Rectal smooth muscle tissue (tissue), 1 donor: Measurements from ENCODE around the gene RBM45.

Experiments used
- H3K27ac ChIP-seq: one replicate; pipeline ENCODE4 v1.7.0; 2013; ENCODE audit warnings: low read depth, low read length, inconsistent platforms
- H3K27me3 ChIP-seq: one replicate; pipeline ENCODE4 v1.7.0; 2013; ENCODE audit warnings: low read length; ENCODE audit not compliant: control insufficient read depth, insufficient read depth
- H3K36me3 ChIP-seq: one replicate; pipeline ENCODE4 v1.7.0; 2013; ENCODE audit warnings: low read length; ENCODE audit not compliant: control insufficient read depth, insufficient read depth
- H3K4me1 ChIP-seq: one replicate; pipeline ENCODE4 v1.7.0; 2013; ENCODE audit warnings: low read length; ENCODE audit not compliant: control insufficient read depth, insufficient read depth
- H3K4me3 ChIP-seq: one replicate; pipeline ENCODE4 v1.7.0; 2013; ENCODE audit warnings: low read length
- H3K9ac ChIP-seq: one replicate; pipeline ENCODE4 v1.7.0; 2013; ENCODE audit warnings: low read length

The RBM45 gene

GRCh38 chr2:178112202-178113152, at the start of gene RBM45:
TSS of gene RBM45 (plus strand) at chr2:178112437. CDS start at chr2:178112547, 110 bp downstream.
- Histone ChIP-seq H3K36me3 (no peaks in the 10 kb centered on the region), H3K4me1 (peaks cover 4% of the 10 kb centered on the region), H3K4me3 (peak within 1 kb of the TSS; percentile 92), H3K27me3 (no peaks in the 10 kb centered on the region), H3K9ac (peak within 1 kb of the TSS; percentile 82), H3K27ac (peak within 1 kb of the TSS; percentile 31)

GRCh38 chr2:178066324-178066723, 45.9 kb upstream of the RBM45 start:
- Histone ChIP-seq H3K36me3 (no peaks in the 10 kb centered on the region), H3K4me1 (no peaks in the 10 kb centered on the region), H3K27ac (no peak overlapping the region), H3K27me3 (no peaks in the 10 kb centered on the region), H3K4me3 (no peak overlapping the region), H3K9ac (no peak overlapping the region)

- Histone ChIP-seq H3K4me1 (no peaks in the 10 kb centered on the region), H3K27me3 (no peaks in the 10 kb centered on the region), H3K4me3 (no peak overlapping the region), H3K36me3 (no peaks in the 10 kb centered on the region), H3K9ac (no peak overlapping the region), H3K27ac (no peak overlapping the region)
Observed at GRCh38 chr2:178066890-178067669, 45.2 kb upstream of the RBM45 start.

- Histone ChIP-seq H3K36me3 (no peaks in the 10 kb centered on the region), H3K9ac (no peak overlapping the region), H3K27me3 (no peaks in the 10 kb centered on the region), H3K4me3 (no peak overlapping the region), H3K4me1 (no peaks in the 10 kb centered on the region), H3K27ac (no peak overlapping the region)
Observed at GRCh38 chr2:178068823-178069454, 43.3 kb upstream of the RBM45 start.

GRCh38 chr2:178069551-178069950, 42.7 kb upstream of the RBM45 start:
- no peaks in the 10 kb centered on the region for H3K36me3 ChIP-seq
- no peaks in the 10 kb centered on the region for H3K27me3 ChIP-seq
- H3K27ac ChIP-seq = no peak overlapping the region
- no peaks in the 10 kb centered on the region for H3K4me1 ChIP-seq
- no peak overlapping the region for H3K9ac ChIP-seq
- no peak overlapping the region for H3K4me3 ChIP-seq

GRCh38 chr2:178070824-178071223, 41.4 kb upstream of the RBM45 start:
- H3K4me1 ChIP-seq = no peaks in the 10 kb centered on the region
- H3K27me3 ChIP-seq = no peaks in the 10 kb centered on the region
- no peak overlapping the region for H3K27ac ChIP-seq
- no peaks in the 10 kb centered on the region for H3K36me3 ChIP-seq
- no peak overlapping the region for H3K4me3 ChIP-seq
- H3K9ac ChIP-seq = no peak overlapping the region

- H3K36me3 ChIP-seq = no peaks in the 10 kb centered on the region
- H3K4me1 ChIP-seq = no peaks in the 10 kb centered on the region
- H3K27me3 ChIP-seq = no peaks in the 10 kb centered on the region
- no peak overlapping the region for H3K27ac ChIP-seq
- peak overlapping the region; percentile 67 for H3K4me3 ChIP-seq
- H3K9ac ChIP-seq = no peak overlapping the region
Observed at GRCh38 chr2:178072000-178072382, 40.2 kb upstream of the RBM45 start.

GRCh38 chr2:178072383-178073301, 39.6 kb upstream of the RBM45 start, which contains the start of gene PDE11A:
TSS of gene PDE11A (minus strand) at chr2:178072777. CDS start at chr2:178072437, 340 bp downstream.
- H3K4me1 ChIP-seq = no peaks in the 10 kb centered on the region
- no peak within 1 kb of the TSS for H3K27ac ChIP-seq
- no peaks in the 10 kb centered on the region for H3K27me3 ChIP-seq
- no peak within 1 kb of the TSS for H3K9ac ChIP-seq
- peak within 1 kb of the TSS; percentile 67 for H3K4me3 ChIP-seq
- H3K36me3 ChIP-seq = no peaks in the 10 kb centered on the region

- no peaks in the 10 kb centered on the region for H3K36me3 ChIP-seq
- H3K27ac ChIP-seq = no peak overlapping the region
- no peak overlapping the region for H3K9ac ChIP-seq
- no peaks in the 10 kb centered on the region for H3K27me3 ChIP-seq
- H3K4me3 ChIP-seq = no peak overlapping the region
- no peaks in the 10 kb centered on the region for H3K4me1 ChIP-seq
Observed at GRCh38 chr2:178074123-178075005, 37.9 kb upstream of the RBM45 start.

- Histone ChIP-seq H3K36me3 (no peaks in the 10 kb centered on the region), H3K27me3 (no peaks in the 10 kb centered on the region), H3K9ac (no peak overlapping the region), H3K4me3 (no peak overlapping the region), H3K4me1 (no peaks in the 10 kb centered on the region), H3K27ac (no peak overlapping the region)
Observed at GRCh38 chr2:178075006-178075326, 37.3 kb upstream of the RBM45 start.

GRCh38 chr2:178076130-178076529, 36.1 kb upstream of the RBM45 start:
- Histone ChIP-seq H3K4me1 (no peaks in the 10 kb centered on the region), H3K4me3 (no peak overlapping the region), H3K27ac (no peak overlapping the region), H3K27me3 (no peaks in the 10 kb centered on the region), H3K36me3 (no peaks in the 10 kb centered on the region), H3K9ac (no peak overlapping the region)
